ENCODE results near the gene LRMDA.

LRMDA gene

DNA sequence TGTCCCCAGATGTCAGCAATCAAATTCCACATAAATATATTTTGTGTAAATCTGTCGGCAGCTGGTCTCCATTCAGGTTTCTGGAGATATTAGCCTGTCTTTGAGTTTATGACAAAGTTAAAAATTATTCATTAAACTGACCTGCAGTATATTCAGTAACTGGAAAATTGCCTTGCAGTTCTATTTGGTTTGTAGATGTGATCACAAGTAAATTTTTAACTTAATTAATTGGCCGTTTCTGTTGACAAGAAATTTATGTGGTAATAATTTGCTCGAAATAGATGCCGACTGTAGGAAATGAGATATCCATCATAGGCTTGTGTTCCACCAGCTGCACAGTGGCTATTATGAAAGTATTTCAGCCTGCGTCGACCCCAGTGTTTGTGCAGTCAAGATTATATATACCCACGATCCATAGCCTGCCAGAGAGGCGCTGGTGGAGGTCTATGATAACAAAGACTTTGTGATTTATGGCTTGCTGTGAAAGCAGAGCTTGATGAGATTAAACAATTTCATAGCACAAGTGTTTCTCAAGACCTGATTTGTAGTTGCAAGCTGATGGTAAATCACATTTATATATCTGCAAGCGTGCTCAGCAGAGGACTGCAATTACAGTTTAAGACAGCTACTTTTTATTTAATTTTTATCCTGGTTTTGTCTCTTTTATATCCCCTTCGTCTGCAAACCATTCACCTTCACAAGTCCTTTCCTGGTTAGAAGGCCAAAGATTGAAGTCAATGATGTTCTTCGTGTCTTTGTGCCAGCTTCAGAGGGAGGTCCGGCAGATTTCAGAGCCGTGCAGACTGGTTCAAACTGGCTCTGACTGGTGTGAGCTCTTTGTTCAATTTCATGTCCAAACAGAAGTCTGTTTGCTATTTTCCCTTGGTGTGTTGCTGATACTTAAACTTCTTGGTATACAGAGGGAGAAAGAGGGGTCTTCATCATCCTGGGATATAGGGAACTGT, 850.9 kb downstream of the LRMDA start:
- no peak overlapping the region for H3K4me3 ChIP-seq (ENCODE audit: low read depth, low read length)
- DNase-seq (ENCODE audit: low read depth): no peak
- TF ChIP-seq, protein P1, sequence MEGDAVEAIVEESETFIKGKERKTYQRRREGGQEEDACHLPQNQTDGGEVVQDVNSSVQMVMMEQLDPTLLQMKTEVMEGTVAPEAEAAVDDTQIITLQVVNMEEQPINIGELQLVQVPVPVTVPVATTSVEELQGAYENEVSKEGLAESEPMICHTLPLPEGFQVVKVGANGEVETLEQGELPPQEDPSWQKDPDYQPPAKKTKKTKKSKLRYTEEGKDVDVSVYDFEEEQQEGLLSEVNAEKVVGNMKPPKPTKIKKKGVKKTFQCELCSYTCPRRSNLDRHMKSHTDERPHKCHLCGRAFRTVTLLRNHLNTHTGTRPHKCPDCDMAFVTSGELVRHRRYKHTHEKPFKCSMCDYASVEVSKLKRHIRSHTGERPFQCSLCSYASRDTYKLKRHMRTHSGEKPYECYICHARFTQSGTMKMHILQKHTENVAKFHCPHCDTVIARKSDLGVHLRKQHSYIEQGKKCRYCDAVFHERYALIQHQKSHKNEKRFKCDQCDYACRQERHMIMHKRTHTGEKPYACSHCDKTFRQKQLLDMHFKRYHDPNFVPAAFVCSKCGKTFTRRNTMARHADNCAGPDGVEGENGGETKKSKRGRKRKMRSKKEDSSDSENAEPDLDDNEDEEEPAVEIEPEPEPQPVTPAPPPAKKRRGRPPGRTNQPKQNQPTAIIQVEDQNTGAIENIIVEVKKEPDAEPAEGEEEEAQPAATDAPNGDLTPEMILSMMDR (IDR thresholded peaks at IDR 0.05; ENCODE audit: insufficient read depth, low read depth, low read length, missing control alignments): no peak

DNA sequence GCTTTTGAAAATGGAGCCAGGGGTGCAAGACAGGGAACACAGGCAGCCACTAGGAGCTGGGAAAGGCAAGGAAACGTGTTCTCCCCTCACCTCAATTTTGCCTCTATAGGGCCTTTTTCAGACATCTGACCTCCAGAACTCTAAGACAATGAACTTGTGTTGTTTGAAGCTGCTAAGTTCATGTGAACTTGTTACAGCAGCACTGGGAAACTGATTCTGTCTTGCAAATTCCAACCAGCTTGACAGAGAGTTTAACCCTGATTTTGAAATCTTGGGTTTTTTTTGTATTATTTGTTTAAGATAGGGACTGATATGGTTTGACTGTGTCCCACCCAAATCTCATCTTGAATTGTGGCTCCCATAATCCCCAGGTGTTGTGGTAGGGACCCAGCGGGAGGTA, 852.9 kb downstream of the LRMDA start:
- DNase-seq (ENCODE audit: low read depth): no peak
- no peak overlapping the region for H3K4me3 ChIP-seq (ENCODE audit: low read depth, low read length)
- TF ChIP-seq, protein P1 (IDR thresholded peaks at IDR 0.05; ENCODE audit: insufficient read depth, low read depth, low read length, missing control alignments): no peak

DNA sequence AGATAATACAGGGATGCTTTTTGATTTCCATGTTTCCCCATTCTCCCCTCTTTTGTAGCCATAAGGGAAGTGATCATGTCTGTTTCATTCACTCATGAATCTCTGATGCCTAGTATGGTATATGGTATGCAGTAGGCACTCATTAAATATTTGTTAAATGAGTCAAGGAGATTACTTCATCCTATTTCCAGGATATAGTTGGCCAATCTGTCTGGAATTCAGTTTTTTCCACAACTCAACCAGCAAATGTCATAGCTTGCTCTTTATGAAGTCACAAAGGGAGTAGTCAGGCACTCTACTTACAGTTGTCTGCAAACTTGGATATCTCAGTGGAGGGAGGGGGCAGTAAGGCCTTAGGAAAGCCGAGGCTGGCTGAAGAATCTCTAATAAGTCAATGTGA, 853.6 kb downstream of the LRMDA start:
- TF ChIP-seq, protein P1 (IDR thresholded peaks at IDR 0.05; ENCODE audit: insufficient read depth, low read depth, low read length, missing control alignments): no peak
- H3K4me3 ChIP-seq (ENCODE audit: low read depth, low read length): no peak overlapping the region
- DNase-seq (ENCODE audit: low read depth): no peak

DNA sequence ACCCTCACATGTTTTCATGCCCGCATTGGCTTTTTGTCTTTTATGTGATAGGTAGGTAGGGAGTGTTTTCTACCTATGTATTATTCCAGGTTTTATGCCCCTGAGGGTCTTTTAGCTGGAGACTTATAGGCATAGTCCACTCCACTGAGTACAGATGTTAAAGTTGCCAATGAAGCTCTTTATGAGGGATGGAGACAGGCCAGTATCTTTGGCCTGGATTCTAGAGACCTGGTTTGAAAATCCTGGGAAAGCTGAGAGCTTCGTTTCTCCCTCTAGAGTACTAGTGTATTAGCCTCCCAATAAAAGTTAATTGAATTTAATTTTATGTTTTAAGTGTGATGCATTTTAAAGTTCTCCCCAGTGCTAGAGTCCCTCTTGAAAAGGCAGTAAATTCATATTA, 854.1 kb downstream of the LRMDA start:
- no peak for DNase-seq (ENCODE audit: low read depth)
- TF ChIP-seq, protein P1 (IDR thresholded peaks at IDR 0.05; ENCODE audit: insufficient read depth, low read depth, low read length, missing control alignments): no peak
- no peak overlapping the region for H3K4me3 ChIP-seq (ENCODE audit: low read depth, low read length)

DNA sequence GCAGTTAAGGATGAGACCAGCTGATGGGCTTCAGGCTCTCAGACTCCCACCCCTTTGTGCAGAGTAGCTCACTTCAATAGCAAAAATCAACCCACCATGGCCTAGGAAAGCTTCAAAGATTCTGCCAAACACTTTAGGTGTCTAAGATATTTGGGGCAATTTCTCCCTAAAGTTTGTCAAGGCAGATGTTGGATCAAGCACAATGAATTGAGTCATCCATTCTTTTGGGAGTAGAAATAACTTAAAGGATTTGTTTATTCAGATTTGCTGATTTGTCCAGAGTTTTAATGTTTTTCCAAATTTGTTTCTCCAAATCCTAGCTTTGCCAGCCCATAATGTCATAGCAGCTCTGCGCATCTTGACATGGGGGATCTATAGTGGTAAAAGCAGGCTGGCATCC, 855.1 kb downstream of the LRMDA start:
- no peak for DNase-seq (ENCODE audit: low read depth)
- TF ChIP-seq, protein P1 (IDR thresholded peaks at IDR 0.05; ENCODE audit: insufficient read depth, low read depth, low read length, missing control alignments): no peak
- H3K4me3 ChIP-seq (ENCODE audit: low read depth, low read length): no peak overlapping the region

DNA sequence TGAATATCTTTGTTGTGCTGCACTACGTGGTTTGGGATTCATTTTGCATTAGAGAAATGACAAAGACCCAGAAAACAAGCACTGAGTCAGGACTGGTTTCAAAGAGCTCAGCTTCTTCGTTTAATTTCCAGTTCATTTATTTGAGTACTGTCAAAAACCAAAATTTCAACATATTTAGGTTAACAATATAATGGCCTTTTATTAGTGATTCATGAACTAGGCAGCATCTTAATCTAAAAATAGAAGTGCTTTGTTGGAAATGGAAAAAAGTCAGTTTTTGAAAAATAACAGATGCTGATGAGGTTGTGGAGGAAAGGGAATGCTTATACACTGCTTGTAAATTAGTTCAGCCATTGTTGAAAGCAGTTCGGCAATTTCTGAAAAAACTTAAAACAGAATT, 856.4 kb downstream of the LRMDA start:
- H3K4me3 ChIP-seq (ENCODE audit: low read depth, low read length): no peak overlapping the region
- TF ChIP-seq, protein P1 (IDR thresholded peaks at IDR 0.05; ENCODE audit: insufficient read depth, low read depth, low read length, missing control alignments): no peak
- no peak for DNase-seq (ENCODE audit: low read depth)
